Measurements from ENCODE around the gene RANBP6.

Gene RANBP6

GRCh38 chr9:6006749-6007057 lies 8.7 kb downstream of the RANBP6 start:
- DNase-seq: no peak

- DNase-seq: no peak
These were observed 14.5 kb downstream of the RANBP6 start for GRCh38 chr9:6000955-6001354.

DNA sequence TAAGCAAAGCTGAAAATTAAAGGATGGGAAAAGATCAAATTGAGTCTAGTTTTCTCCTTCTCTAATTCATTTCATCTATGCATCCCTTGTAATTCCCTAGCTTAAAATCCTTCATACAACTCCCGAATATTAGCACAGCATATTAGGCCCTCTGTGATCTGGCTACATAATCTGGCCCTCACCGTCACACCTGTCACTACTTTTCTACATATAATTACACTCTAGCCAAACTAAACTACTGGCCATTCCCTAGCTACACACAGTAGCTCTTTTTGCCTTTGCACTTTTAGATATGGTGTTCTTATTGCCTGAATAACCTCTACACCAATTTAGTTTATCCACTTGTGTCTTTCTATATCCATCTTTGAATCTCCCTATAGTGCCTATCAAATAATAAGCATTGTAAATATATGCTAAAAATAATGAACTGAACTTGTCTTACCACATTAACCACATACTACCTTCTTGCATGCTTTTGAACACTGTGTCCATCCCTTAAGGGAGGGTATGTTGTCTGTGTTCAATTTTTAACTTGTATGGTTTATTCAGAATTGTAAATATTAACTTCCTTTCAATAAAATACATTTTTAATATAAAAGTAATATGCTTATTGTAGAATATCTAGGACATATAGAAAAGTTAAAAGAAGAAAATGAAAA lies 15.9 kb downstream of the RANBP6 start:
- no peak for DNase-seq

GRCh38 chr9:5994493-5994892 lies 20.9 kb downstream of the RANBP6 start:
- no peak for DNase-seq

GRCh38 chr9:5988265-5988664 lies 27.2 kb downstream of the RANBP6 start:
- DNase-seq: no peak

GRCh38 chr9:5983042-5983441 lies 32.4 kb downstream of the RANBP6 start:
- DNase-seq: no peak

DNA sequence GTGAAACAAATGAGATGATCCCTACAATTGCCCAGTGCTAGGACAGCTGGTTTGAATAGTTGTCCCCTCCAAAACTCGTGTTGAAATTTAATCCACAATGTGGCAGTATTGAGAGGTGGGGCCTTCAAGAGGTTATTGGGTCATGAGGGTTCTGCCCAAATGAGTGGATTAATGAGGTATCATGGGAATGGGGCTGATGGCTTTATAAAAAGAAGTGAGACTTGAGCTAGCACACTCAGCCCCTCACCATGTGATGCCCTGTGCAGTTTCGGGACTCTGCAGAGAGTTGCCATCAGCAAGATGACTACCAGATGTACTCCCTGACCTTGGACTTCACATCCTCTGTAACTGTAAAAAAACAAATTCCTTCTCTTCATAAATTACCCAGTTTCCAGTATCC lies 33.1 kb downstream of the RANBP6 start:
- no peak for DNase-seq

- no peak for DNase-seq
These were observed 36.9 kb downstream of the RANBP6 start for GRCh38 chr9:5978523-5978922.

GRCh38 chr9:5976674-5977397 lies 38.6 kb downstream of the RANBP6 start:
- DNase-seq: no peak

GRCh38 chr9:5971740-5972139 lies 43.7 kb downstream of the RANBP6 start:
- DNase-seq: peak; percentile 32

All from fibroblast of skin of right biceps (primary cell).